Neural cell (in vitro differentiated cells): ENCODE data around the gene RARRES1. TPM values are rescaled to one million over a fixed set of nuclear protein-coding genes. Genes with fewer than 3 reads are reported as not detected.

Experiments used
- H2AFZ ChIP-seq: fragments of 200-600, 300-800 bp; sonication (generic), shearing (Covaris generic); 2 replicates; pipeline ENCODE4 v1.6.0; 2014; ENCODE audit warnings: low read depth, mild to moderate bottlenecking, antibody characterized with exemption, low read length, moderate library complexity
- H3F3A ChIP-seq: fragments of 200-600 bp; shearing (Covaris generic); 2 replicates; pipeline ENCODE4 v1.6.1; 2016; ENCODE audit warnings: mild to moderate bottlenecking, moderate library complexity, mixed read lengths, antibody characterized with exemption, low read length; ENCODE audit not compliant: insufficient read depth, poor library complexity, severe bottlenecking
- H3K27ac ChIP-seq: fragments of 200-600, 300-800 bp; sonication (generic), shearing (Covaris generic); 2 replicates; pipeline ENCODE4 v1.5.1; 2014; ENCODE audit warnings: mild to moderate bottlenecking, low read length, moderate library complexity
- H3K27me3 ChIP-seq: fragments of 300-800, 200-600 bp; sonication (generic), shearing (Covaris generic); 2 replicates; pipeline ENCODE4 v1.6.0; 2014; ENCODE audit warnings: mild to moderate bottlenecking, low read depth, low read length, moderate library complexity; ENCODE audit not compliant: insufficient read depth
- H3K36me3 ChIP-seq: fragments of 300-800, 200-600 bp; sonication (generic), shearing (Covaris generic); 2 replicates; pipeline ENCODE4 v1.5.1; 2014; ENCODE audit warnings: mild to moderate bottlenecking, antibody characterized with exemption, low read length, moderate library complexity; ENCODE audit not compliant: insufficient read depth
- H3K4me2 ChIP-seq: fragments of 300-800, 200-600 bp; sonication (generic), shearing (Covaris generic); 2 replicates; pipeline ENCODE4 v1.6.0; 2014; ENCODE audit warnings: mild to moderate bottlenecking, low read length
- H3K4me3 ChIP-seq: fragments of 300-800, 200-600 bp; sonication (generic), shearing (Covaris generic); 2 replicates; pipeline ENCODE4 v1.5.1; 2014; ENCODE audit warnings: mild to moderate bottlenecking, low read length, moderate library complexity
- H3K79me2 ChIP-seq: fragments of 200-600 bp; shearing (Covaris generic); replicated peaks from 2 replicates; pipeline ENCODE4 v1.6.0; 2014; ENCODE audit warnings: mild to moderate bottlenecking, low read length, moderate library complexity; ENCODE audit not compliant: insufficient read depth
- H3K9ac ChIP-seq: fragments of 300-800, 200-600 bp; sonication (generic), shearing (Covaris generic); 2 replicates; pipeline ENCODE4 v1.6.1; 2016; ENCODE audit warnings: mild to moderate bottlenecking, low read length, mixed read lengths
- H3K9me2 ChIP-seq: fragments of 200-600 bp; shearing (Covaris generic); 2 replicates; pipeline ENCODE4 v1.6.1; 2016; ENCODE audit warnings: mild to moderate bottlenecking, low read length, mixed read lengths; ENCODE audit not compliant: insufficient read depth
- H3K9me3 ChIP-seq: fragments of 200-600, 300-800 bp; sonication (generic), shearing (Covaris generic); 2 replicates; pipeline ENCODE4 v1.6.1; 2016; ENCODE audit warnings: mild to moderate bottlenecking, mixed run types, low read length, moderate library complexity, mixed read lengths
- H4K20me1 ChIP-seq: fragments of 200-600 bp; shearing (Covaris generic); 2 replicates; pipeline ENCODE4 v1.6.1; 2016; ENCODE audit warnings: mild to moderate bottlenecking, mixed run types; ENCODE audit not compliant: insufficient read depth
- EP300 ChIP-seq: fragments of 450-650 bp; conservative IDR thresholded peaks from 2 replicates; pipeline ENCODE4 v1.6.1; 2014; ENCODE audit warnings: antibody characterized with exemption, mild to moderate bottlenecking, moderate library complexity; ENCODE audit not compliant: poor library complexity, severe bottlenecking
- EZH2 ChIP-seq: fragments of 200-600, 300-800 bp; shearing (Covaris generic), sonication (generic); IDR thresholded peaks from 2 replicates; pipeline ENCODE4 v1.6.1; 2014; ENCODE audit warnings: antibody characterized with exemption, low read length, borderline replicate concordance, mild to moderate bottlenecking; ENCODE audit not compliant: insufficient read depth, poor library complexity, severe bottlenecking
- MXI1 ChIP-seq: fragments of 450-650 bp; conservative IDR thresholded peaks from 2 replicates; pipeline ENCODE4 v1.6.1; 2014; ENCODE audit warnings: antibody characterized with exemption, mild to moderate bottlenecking; ENCODE audit not compliant: poor library complexity, severe bottlenecking
- POLR2AphosphoS5 ChIP-seq: IDR thresholded peaks from 2 replicates; pipeline ENCODE4 v1.6.1; 2012
- RAD21 ChIP-seq: fragments of 450-650 bp; conservative IDR thresholded peaks from 2 replicates; pipeline ENCODE4 v1.6.1; 2014; ENCODE audit warnings: antibody characterized with exemption, mild to moderate bottlenecking, moderate library complexity
- SMC3 ChIP-seq: fragments of 450-650 bp; conservative IDR thresholded peaks from 2 replicates; pipeline ENCODE4 v1.6.1; 2014; ENCODE audit warnings: antibody characterized with exemption, mild to moderate bottlenecking, moderate library complexity; ENCODE audit not compliant: poor library complexity
- TAF1 ChIP-seq: IDR thresholded peaks from 2 replicates; pipeline ENCODE4 v1.6.1; 2012; ENCODE audit warnings: low read depth
- polyA plus RNA-seq: library from polyadenylated mRNA; depleted of rRNA; stranded (reverse); fragments of >200 nt; gene quantifications from 2 replicates; pipeline ENCODE4 v1.2.3, GENCODE V29; 2014
- TF ChIP-seq, protein P1 (sequence below): IDR thresholded peaks from 2 replicates; pipeline ENCODE4 v1.6.1; 2012; ENCODE audit warnings: borderline replicate concordance
- TF ChIP-seq, protein P2 (sequence below): fragments of 450-650 bp; IDR thresholded peaks from 2 replicates; pipeline ENCODE4 v1.5.1; 2014; ENCODE audit warnings: antibody characterized with exemption, mild to moderate bottlenecking, moderate library complexity; ENCODE audit not compliant: poor library complexity, severe bottlenecking

The RARRES1 gene
- polyA plus RNA-seq, 1 donor from 2014 or later = not detected

DNA sequence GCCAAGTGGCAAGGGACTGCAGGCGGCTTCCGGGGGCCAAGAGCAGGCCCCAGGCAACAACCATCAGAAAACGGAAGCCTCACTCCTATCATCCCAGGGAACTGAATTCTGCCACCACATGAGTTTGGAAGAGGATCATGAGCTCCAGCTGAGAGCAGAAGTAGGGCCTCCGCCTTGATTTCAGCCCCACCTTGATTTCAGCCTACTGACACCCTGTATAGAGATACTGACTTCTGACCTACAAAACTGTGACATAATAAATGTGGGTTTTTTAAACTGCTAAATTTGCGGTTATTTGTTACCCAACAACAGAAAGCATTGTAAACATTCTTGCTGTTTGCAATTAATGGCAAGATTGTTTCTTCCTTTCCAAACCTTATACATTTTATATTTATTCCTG, 21.6 kb upstream of the RARRES1 start:
- H3K79me2 ChIP-seq = no peaks in the 10 kb centered on the region
- H3K36me3 ChIP-seq = no peaks in the 10 kb centered on the region
- no peaks in the 10 kb centered on the region for H3K27me3 ChIP-seq
- no peak overlapping the region for H3K4me3 ChIP-seq
- no peaks in the 10 kb centered on the region for H3K9me2 ChIP-seq
- H3K9ac ChIP-seq = no peak overlapping the region
- no peaks in the 10 kb centered on the region for H3F3A ChIP-seq
- H3K9me3 ChIP-seq = no peaks in the 10 kb centered on the region
- H3K4me2 ChIP-seq = no peak overlapping the region
- no peak overlapping the region for H3K27ac ChIP-seq
- H2AFZ ChIP-seq = no peak overlapping the region
- TF ChIP-seq SMC3 = no peak
- no peak for TF ChIP-seq POLR2AphosphoS5
- no peak for TF ChIP-seq MXI1
- TF ChIP-seq, protein P1, sequence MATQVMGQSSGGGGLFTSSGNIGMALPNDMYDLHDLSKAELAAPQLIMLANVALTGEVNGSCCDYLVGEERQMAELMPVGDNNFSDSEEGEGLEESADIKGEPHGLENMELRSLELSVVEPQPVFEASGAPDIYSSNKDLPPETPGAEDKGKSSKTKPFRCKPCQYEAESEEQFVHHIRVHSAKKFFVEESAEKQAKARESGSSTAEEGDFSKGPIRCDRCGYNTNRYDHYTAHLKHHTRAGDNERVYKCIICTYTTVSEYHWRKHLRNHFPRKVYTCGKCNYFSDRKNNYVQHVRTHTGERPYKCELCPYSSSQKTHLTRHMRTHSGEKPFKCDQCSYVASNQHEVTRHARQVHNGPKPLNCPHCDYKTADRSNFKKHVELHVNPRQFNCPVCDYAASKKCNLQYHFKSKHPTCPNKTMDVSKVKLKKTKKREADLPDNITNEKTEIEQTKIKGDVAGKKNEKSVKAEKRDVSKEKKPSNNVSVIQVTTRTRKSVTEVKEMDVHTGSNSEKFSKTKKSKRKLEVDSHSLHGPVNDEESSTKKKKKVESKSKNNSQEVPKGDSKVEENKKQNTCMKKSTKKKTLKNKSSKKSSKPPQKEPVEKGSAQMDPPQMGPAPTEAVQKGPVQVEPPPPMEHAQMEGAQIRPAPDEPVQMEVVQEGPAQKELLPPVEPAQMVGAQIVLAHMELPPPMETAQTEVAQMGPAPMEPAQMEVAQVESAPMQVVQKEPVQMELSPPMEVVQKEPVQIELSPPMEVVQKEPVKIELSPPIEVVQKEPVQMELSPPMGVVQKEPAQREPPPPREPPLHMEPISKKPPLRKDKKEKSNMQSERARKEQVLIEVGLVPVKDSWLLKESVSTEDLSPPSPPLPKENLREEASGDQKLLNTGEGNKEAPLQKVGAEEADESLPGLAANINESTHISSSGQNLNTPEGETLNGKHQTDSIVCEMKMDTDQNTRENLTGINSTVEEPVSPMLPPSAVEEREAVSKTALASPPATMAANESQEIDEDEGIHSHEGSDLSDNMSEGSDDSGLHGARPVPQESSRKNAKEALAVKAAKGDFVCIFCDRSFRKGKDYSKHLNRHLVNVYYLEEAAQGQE = no peak
- no peak for TF ChIP-seq EP300
- TF ChIP-seq TAF1 = no peak
- TF ChIP-seq RAD21 = no peak
- TF ChIP-seq EZH2 = no peak
- TF ChIP-seq, protein P2, sequence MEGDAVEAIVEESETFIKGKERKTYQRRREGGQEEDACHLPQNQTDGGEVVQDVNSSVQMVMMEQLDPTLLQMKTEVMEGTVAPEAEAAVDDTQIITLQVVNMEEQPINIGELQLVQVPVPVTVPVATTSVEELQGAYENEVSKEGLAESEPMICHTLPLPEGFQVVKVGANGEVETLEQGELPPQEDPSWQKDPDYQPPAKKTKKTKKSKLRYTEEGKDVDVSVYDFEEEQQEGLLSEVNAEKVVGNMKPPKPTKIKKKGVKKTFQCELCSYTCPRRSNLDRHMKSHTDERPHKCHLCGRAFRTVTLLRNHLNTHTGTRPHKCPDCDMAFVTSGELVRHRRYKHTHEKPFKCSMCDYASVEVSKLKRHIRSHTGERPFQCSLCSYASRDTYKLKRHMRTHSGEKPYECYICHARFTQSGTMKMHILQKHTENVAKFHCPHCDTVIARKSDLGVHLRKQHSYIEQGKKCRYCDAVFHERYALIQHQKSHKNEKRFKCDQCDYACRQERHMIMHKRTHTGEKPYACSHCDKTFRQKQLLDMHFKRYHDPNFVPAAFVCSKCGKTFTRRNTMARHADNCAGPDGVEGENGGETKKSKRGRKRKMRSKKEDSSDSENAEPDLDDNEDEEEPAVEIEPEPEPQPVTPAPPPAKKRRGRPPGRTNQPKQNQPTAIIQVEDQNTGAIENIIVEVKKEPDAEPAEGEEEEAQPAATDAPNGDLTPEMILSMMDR = no peak
- no peaks in the 10 kb centered on the region for H4K20me1 ChIP-seq

DNA sequence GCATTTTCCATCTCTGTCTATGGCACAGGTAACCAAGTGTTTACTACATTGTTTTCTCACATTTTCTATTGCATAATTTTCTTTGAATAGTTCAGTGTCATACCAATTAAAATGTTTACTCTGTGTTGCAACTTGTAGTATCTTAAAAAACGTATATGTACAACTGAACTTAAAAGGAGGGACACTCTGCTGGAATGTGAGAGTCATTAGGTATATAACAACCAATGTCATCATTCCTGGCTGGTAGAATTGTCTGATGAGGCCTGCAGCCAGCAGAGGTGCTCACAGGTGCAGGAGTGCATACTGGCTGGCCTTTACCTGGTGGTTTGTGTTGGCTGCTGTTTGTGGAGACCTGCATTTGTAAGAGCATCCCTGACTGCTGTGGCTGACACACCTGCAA, 19.1 kb upstream of the RARRES1 start:
- no peaks in the 10 kb centered on the region for H4K20me1 ChIP-seq
- H3K36me3 ChIP-seq = no peaks in the 10 kb centered on the region
- no peak overlapping the region for H3K27ac ChIP-seq
- no peak for TF ChIP-seq TAF1
- TF ChIP-seq, protein P2 = no peak
- TF ChIP-seq EP300 = no peak
- TF ChIP-seq MXI1 = no peak
- no peak for TF ChIP-seq EZH2
- no peak for TF ChIP-seq POLR2AphosphoS5
- TF ChIP-seq SMC3 = no peak
- TF ChIP-seq, protein P1 = no peak
- no peak for TF ChIP-seq RAD21
- H3K9ac ChIP-seq = no peak overlapping the region
- H3K4me3 ChIP-seq = no peak overlapping the region
- H3K79me2 ChIP-seq = no peaks in the 10 kb centered on the region
- no peaks in the 10 kb centered on the region for H3K9me3 ChIP-seq
- no peaks in the 10 kb centered on the region for H3F3A ChIP-seq
- H3K4me2 ChIP-seq = no peak overlapping the region
- no peaks in the 10 kb centered on the region for H3K27me3 ChIP-seq
- no peak overlapping the region for H2AFZ ChIP-seq
- no peaks in the 10 kb centered on the region for H3K9me2 ChIP-seq
